ENCODE measurements around the gene SPECC1.

- TF ChIP-seq GATA3 (IDR thresholded peaks at IDR 0.05; ENCODE audit: low read depth, low read length) (no peak), GATA2 (IDR thresholded peaks at IDR 0.05; ENCODE audit: low read depth, low read length) (no peak)
Measured at GRCh38 chr17:20314834-20315233, 305.7 kb downstream of the SPECC1 start.
